Measurements from ENCODE around the gene PTPRG.
A peak's percentile ranks its signal among the peaks of the same experiment; 100 is the strongest.

Gene PTPRG

DNA sequence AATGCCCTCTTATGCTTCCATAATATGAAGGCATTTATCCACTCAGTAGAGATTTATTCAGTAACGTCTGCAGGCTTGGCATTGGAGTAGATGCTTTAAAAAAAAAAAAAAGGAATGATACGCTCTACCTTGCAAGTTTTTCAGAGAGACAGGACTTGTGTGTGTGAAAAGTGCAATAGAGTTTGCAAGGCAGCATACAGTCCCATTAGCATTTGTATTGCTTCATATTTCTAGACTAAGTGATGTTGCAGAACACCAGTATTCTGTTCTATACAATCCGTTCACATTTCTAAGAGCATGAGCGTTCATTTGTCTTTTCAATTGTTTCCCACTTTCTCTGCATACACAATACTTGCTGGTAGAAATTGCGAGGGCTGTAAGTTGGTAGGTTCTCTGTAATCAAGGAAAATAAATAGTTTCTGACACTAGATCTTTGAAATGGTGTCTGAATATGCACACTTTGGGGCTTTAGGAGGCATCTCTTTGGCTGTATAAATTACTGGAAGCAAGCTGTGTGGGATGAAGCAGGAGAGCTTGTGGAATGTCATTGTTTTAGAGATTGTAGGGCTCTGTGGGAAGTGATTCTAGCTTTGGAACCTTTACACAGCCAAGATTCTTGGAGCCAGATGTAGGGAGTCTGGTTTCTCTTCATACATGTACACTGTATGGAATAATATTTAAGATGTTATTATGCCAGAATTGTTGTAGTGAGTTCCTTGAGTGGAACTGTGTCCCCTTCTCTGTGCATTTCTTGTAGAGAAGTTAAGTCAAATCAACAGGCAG is 549.3 kb downstream of the PTPRG start:
- TF ChIP-seq, protein P1, sequence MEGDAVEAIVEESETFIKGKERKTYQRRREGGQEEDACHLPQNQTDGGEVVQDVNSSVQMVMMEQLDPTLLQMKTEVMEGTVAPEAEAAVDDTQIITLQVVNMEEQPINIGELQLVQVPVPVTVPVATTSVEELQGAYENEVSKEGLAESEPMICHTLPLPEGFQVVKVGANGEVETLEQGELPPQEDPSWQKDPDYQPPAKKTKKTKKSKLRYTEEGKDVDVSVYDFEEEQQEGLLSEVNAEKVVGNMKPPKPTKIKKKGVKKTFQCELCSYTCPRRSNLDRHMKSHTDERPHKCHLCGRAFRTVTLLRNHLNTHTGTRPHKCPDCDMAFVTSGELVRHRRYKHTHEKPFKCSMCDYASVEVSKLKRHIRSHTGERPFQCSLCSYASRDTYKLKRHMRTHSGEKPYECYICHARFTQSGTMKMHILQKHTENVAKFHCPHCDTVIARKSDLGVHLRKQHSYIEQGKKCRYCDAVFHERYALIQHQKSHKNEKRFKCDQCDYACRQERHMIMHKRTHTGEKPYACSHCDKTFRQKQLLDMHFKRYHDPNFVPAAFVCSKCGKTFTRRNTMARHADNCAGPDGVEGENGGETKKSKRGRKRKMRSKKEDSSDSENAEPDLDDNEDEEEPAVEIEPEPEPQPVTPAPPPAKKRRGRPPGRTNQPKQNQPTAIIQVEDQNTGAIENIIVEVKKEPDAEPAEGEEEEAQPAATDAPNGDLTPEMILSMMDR (IDR thresholded peaks at IDR 0.05) = no peak
- DNase-seq (ENCODE audit: low spot score) = no peak
- no peak overlapping the region for H3K4me3 ChIP-seq
- H3K27ac ChIP-seq = no peak overlapping the region

DNA sequence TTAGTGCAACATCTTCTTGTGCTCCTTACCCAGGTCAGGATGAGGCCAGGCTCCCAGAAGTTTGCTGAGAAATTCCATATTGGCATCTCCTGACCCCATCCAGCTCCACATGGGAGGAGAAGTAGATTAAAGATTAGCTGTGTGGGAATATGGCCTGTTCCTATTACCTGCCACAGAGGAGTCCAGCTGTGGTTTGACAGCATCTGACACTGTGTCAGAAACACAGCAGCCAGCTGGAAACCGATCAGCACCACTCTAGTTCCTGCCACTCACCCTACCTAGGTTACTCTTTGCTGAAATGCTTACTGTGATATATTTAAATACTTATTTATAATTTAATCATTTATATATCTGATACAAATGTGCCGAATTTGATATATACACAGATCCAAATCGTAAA is 551.7 kb downstream of the PTPRG start:
- DNase-seq (ENCODE audit: low spot score) = no peak
- no peak overlapping the region for H3K4me3 ChIP-seq
- TF ChIP-seq, protein P1 (IDR thresholded peaks at IDR 0.05) = no peak
- no peak overlapping the region for H3K27ac ChIP-seq

DNA sequence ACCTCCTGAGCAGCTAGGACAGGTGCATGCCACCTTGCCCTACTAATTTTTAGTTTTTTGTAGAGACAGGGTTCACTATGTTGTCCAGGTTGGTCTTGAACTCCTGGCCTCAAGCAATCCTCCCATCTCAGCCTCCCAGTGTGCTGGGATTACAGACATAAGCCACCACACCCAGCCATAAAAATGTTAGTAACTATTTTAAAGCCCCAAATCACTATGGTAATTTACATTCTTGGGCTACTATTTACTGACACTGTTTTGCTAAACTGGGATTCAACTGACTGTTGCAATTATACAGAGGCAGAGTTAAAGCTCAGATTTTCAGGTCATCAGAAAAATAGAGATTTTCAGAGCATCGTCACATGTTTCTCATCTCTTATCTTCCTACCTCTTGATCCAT is 553.4 kb downstream of the PTPRG start:
- no peak for DNase-seq (ENCODE audit: low spot score)
- no peak overlapping the region for H3K4me3 ChIP-seq
- TF ChIP-seq, protein P1 (IDR thresholded peaks at IDR 0.05) = no peak
- H3K27ac ChIP-seq = no peak overlapping the region

DNA sequence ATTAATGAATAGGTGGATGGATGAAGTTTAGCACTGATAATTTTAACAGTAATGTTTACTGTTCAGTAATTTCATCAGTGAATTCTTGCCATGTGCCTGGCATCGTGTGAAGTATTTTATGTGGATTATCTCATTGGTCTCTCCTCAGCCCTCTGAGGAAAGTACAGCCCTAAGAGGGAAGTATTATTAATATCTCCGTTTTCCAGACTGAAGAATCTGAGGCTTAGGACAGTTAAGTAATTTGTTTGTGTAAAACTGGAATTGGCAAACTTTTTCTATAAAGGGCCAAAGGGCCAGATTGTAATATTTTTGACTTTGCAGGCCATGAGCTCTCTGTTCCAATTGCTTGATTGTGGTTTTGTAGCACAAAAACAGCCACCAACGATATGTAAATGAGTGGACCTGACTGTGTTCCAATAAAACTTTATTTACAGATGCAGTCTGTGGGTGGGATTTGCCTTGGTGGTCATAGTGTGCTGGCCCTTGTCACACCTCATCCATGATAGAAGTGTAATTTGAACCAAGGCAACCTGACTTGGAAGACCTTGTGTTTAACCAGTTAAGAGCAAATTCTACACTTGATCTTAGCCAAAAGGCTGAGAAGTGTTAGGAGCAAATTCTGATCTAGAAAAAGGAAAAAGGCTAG is 556.7 kb downstream of the PTPRG start:
- Histone ChIP-seq H3K27ac (peak overlapping the region; percentile 2 to 71), H3K4me3 (no peak overlapping the region)
- TF ChIP-seq, protein P1 (IDR thresholded peaks at IDR 0.05) = no peak
- no peak for DNase-seq (ENCODE audit: low spot score)

DNA sequence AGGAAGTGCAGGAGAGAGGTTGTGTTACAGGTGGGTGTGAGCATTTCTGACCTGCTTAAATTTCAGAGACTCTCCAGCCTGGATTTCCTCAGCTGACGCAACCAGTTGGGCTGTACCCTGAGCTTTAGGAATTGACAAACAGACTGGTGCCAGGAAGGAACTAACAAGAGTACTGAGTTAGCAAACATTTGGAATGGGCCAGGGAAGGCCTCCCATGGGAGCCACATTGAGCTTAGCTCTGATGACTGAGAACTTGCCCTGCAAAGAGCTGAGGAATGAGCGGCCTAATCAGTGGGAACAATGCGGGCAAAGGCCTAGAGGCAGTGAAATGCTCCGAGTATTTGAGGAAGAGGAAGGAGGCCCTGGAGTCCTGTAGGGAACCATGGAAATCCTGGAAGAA is 557.8 kb downstream of the PTPRG start:
- TF ChIP-seq, protein P1 (IDR thresholded peaks at IDR 0.05) = no peak
- H3K27ac ChIP-seq = peak overlapping the region in 1 of 2 donors; percentile 71
- peak; percentile 80 for DNase-seq (ENCODE audit: low spot score)
- no peak overlapping the region for H3K4me3 ChIP-seq

DNA sequence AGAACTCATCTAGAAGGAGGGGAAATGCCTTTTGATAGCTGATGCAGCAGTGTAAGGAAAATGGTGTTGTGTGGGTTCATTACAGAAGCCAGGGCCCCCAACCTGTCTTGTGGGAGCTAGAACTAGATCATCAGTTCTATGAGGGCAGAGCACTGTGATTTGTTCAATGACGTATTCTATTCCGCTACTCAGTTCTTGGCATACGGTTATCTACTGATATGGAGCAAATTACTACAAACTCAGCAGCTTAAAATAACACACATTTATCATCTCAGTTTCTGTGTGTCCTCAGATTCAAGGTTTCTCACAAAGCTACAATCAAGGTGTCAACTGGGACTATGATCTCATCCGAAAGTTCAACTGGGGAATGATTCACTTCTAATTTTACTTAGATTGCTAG is 561.4 kb downstream of the PTPRG start:
- H3K4me3 ChIP-seq = no peak overlapping the region
- TF ChIP-seq, protein P1 (IDR thresholded peaks at IDR 0.05) = no peak
- H3K27ac ChIP-seq = no peak overlapping the region

DNA sequence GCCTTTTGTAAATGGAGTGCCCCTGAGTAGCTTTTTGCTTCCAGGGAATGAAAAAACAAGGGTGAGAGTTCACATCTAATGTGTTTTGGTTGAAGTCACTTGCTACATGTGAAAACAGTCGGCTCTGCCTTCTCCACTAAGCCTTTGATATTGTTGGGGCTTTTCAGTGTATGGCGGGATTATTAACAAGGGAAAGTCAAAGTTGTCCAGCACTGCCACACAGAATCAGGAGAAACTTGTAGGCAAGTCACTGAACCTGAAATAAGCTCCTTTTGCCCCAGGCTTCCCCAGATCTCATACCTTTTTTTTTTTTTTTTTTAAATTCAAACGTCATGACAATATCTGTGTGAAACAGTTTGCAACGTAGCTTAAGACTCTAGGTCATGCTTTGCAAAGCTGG is 564.0 kb downstream of the PTPRG start:
- Histone ChIP-seq H3K4me3 (no peak overlapping the region), H3K27ac (no peak overlapping the region)
- TF ChIP-seq, protein P1 (IDR thresholded peaks at IDR 0.05) = no peak
- DNase-seq (ENCODE audit: low spot score) = no peak

More for the DNA sequence above, 561.4 kb downstream of the PTPRG start:
- no peak for DNase-seq (ENCODE audit: low spot score)

Measured in coronary artery (tissue), 2 donors.